GM19467 (cell line): ENCODE measurements around the gene EGF.

Source experiments
- ATAC-seq: cut with Tn5 transposase; IDR thresholded peaks from one replicate; pipeline ENCODE4 v1.9.1; 2021; ENCODE audit warnings: mild to moderate bottlenecking, moderate library complexity; ENCODE audit not compliant: unreplicated experiment

The EGF gene

DNA sequence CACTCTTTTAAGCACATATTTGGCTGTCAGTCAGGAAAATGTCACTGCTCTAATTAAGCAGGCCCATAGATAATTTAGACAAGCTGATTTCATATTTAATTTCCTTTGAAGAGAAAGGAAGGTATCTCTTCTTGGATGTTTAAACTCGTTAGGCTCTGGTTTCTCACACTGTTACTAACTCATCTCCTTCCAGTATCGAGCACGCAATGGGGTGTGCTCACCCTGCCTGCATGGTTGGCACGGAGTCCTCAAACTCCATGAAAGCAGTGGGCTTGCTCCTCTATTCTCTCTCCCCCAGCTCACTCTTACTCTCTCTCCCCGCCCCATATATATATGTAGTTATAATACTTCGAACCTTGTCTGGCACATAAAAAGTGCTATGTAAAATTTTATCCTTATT lies 76.9 kb downstream of the EGF start:
- ATAC-seq: no peak

DNA sequence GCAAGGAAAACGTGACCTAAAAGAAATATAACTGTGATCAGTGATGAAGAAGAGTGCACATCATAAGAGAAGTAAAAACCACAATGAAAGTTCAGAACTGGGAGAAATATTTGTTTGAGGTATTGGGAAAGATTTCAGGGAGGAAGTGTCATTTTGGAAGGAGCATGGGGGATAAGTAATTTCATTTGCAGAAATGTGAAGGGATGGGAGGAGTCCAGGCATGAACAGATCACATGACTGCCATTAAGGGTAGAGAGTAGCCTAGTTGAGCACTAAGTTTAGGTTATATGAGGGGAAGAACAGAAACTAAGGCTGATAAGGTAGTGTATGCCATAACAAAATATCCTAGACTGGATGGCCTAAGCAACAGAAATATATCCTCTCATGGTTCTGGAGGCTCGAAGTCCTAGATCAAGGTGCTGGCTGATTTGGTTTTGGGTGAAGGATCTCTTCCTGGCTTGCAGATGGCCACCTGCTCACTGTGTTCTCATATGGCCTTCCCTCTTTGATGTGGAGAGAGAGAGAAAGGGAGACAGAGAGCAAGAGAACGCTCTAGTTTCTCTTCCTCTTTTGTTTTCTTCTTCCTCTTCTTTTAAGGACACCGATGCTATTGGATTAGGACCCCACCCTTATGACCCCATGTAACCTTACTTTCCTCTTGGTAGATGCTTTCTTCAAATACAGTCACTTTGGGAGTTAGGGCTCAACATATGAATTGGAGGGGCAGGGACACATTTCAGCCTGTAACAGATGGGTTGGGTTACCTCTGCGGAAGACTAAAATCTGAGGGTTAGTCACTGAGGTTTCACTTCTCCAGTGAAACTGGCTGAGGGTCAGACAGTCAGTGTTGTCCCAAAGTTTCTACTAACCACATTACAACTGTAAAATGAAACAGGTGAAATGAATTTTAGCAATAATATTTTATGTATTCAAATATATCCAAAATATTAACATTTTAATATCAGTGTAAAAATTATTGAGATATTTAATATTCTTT lies 77.9 kb downstream of the EGF start:
- ATAC-seq: peak; percentile 77

DNA sequence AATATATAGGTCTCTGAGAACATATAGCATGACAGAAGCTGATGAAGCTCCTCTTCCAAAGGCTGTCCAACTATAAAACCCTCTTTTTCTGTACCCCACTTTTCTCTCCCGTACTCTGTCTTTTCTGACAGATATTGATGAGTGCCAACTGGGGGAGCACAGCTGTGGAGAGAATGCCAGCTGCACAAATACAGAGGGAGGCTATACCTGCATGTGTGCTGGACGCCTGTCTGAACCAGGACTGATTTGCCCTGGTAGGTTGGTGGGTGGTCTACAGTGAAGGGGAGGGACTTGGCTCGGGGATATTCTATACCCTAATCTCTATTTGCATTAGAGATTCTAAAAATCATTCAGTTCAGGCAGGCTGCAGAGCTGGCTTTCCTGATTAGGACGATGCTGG lies 80.4 kb downstream of the EGF start:
- ATAC-seq: no peak

DNA sequence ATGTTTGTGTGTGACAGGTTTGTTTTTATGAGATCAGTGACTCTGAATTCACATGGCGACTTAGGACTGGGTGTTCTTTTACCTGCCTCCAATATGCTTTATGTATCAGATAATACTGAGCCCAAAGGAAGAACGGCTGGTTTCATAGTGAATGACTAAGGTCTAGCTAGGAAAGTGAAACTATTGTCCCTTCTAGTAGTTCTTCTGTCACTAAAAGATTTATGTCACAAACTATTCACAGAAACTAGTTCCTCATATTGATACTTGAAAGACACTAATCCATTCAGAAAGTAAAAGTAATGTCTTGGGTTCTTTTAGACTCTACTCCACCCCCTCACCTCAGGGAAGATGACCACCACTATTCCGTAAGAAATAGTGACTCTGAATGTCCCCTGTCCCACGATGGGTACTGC lies 81.7 kb downstream of the EGF start:
- peak; percentile 66 for ATAC-seq

DNA sequence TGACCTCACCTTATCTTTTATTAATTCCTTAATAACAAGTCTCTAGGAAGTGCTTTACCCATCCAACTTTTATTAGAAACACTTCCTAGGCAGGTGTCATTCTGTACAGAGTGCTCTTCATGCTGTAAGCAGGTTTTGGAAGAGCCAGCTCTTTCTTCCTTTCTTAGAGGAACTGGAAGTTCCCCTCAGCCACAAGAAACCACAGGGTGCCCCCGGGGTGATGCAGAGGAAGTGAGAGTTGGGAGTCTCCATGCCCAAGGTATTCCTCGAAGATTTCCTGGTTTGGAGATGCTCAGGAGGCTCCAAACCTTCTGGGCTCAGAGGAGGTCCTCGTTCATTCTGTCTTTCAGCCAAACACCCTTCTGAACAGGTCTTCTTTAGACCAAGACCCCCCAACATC lies 83.8 kb downstream of the EGF start:
- ATAC-seq: no peak

DNA sequence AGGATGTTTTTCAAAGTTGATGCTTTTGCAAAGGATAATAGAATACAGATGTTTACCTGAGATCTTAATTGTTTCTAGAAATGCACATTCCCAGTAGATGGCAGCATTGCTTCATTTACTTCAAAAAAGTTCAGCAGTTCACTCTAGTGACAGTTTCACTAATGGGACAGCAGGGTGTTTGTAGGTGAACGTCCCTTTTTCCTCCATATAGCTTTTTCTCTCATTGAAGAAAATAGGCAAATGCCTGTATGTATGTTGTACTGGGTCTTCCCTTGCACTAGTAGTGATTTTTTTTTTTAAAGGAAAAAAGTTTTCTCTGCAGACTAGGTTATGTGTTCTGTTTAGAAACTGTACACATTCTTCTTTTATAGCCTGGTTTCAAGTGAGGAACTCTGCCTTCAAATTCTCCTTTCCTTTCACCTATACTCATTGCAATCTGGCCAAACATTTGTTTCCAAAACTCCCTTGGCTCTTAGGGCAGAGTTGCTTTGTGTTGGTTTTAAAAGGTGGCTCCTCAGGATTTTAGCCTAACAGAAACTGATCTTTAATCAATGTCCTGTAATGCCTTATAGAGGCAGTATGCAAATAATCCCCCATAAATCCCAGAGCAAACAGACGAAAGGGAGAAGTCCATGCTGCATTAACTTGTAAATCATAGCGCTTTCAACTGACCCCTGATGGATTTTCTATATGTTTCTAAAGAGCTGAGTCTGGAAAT lies 86.3 kb downstream of the EGF start:
- ATAC-seq: peak; percentile 36

DNA sequence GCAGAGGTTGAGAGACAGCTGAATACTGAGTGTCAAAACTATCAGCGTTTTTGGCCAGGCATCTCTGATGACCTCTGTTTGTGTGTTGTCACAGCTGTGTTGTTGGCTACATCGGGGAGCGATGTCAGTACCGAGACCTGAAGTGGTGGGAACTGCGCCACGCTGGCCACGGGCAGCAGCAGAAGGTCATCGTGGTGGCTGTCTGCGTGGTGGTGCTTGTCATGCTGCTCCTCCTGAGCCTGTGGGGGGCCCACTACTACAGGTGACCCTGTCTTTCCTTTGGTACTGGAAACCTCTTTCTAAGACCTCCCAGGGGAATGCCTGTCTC lies 86.9 kb downstream of the EGF start:
- no peak for ATAC-seq

DNA sequence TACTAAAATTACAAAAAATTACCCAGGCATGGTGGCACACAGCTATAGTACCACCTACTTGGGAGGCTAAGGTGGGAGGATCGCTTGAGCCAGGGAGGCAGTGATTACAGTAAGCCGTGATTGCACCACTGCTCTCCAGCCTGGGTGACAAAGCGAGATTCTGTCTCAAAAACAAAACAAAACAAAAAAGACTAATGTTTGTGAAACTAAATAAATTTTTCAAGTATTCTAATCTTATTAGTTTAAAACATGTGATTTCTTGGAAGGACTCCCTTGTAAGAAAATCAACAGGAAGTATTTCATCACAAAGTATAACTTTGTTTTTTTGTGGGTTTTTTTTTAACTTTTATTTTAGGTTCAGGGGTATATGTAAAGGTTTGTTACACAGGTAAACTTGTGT lies 89.6 kb downstream of the EGF start:
- ATAC-seq: no peak

DNA sequence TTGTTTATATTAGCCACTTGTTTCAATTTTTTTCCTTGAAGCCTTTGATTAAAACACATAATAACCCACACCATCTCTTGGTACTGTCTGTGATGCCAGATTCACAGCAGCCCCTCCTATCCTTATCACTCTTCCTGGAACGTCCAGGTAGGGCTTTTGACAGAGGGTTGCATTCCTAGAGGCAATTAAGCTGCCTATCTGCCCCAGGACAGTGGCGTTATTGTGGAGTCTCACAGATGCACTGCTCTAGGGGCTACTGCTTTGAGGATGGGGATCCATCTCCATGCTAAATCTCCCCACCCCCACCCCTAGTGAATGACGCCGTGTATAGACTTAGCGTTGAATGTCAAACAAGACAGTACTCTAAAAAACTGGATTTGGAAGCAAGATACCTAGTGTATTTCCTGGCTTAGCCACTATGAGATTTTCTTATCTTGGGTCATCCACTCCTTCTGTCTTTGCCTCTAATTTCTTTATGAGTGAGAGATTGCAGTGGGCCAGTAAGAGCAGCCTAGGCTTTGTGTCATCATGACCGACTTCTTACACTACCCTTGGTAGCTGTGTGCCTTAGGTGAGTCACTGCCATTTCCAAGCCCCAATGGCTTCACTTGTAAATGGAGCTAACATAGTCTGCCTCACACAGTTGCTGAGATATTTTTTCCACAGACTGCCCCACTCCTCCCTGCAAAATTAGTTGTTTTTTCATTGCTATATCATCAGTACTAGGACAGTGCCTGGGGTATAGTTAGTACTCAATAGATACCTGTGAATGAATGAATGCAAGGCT lies 90.9 kb downstream of the EGF start:
- no peak for ATAC-seq

DNA sequence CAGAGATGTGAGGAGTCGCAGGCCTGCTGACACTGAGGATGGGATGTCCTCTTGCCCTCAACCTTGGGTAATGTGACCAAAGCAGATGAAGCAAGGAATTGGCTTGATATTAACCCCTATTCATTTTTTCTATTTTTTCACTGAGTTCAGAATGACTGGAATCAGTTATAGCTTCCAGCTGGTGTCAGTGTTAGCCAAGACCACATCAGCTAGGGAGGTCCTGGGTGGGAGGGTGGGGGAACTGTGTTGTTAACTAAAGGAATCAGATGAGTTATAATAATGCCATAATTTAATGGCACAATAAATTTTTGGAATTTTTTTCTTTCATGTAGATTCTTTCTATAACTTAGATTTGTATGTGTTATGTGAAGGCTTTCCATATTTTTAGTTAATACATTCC lies 91.9 kb downstream of the EGF start:
- no peak for ATAC-seq

DNA sequence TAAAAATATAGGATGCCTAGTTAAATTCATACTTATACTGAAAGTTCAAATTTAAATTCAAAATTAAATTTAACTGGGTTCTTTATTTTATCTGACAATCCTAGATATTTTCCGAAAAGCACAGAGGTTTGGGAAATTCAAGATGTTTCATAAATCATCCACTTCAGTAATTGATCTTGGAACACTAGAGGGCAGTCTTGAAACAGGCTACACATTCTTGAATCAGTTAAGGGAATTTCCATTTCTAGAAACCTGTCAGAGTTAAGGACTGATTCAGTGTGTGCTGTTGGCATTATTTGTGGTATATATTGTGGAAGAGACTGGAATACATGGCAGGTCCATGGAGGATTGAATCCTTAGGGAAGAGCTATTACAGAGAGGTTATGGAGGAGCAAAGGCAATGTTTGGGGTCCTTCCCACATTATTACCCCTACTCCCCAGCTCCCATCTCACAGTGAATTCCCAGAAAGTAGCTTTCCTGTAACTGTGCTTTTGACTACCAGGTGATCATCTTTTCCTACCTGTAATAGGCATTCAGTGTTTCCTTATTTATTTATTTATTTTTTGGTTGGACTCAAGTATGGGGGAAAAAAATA lies 92.9 kb downstream of the EGF start:
- ATAC-seq: peak; percentile 52

DNA sequence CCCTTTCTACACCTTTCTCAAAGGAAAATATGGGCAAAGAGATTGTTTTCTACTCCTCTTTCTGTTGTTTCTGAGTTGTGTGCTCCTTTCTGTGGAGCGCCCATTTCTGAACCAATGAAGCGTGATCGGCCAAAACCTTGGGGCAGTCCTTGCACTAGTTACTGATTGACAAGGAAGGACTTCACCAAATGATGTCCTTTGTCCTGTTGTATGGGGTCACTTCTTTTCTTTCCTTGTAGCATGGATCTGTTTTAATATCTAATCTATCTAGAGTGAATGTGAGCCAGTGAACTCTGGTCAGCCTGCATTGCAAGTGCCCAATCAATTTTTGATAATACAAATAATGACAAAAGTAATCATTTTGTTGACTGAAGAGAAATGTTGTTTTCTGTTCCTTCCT lies 94.5 kb downstream of the EGF start:
- no peak for ATAC-seq

DNA sequence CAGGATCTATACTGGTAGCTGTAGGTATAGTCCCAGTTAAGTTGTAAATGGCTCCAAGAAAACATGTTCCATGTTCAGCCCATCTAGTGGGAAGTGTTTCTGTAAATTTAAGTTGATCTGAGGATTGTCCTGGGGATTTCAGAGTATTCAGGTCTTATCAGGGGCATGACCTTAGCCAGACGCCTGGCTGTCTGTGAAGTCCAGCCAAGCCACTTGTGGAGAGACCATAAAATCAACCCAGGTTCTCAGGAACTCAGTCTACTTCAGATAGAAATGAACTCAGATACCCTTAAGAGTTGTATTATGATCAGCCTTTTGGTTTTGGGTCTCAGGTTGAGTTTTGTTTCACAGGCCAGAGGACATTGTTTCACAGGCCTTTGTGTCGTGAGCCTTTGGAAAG lies 95.9 kb downstream of the EGF start:
- ATAC-seq: no peak

DNA sequence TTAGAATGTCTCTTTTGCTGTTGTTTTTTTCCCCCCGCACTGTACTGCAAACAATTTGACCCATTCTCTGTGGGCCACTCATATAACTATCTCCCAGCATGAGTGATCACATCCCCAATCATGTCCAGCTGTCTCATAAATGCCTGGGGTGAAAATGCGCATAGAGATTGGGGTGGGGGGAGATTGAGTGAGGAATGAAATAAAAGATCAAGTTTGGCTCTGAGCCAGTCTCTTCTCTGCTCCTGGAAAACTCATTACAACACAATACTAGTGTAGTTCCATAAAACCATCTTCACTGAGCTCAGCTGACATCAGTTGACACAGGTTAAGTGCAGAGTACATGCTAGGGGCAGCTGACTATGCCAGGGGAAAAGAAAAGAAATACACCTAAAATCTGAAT lies 96.9 kb downstream of the EGF start:
- ATAC-seq: no peak

DNA sequence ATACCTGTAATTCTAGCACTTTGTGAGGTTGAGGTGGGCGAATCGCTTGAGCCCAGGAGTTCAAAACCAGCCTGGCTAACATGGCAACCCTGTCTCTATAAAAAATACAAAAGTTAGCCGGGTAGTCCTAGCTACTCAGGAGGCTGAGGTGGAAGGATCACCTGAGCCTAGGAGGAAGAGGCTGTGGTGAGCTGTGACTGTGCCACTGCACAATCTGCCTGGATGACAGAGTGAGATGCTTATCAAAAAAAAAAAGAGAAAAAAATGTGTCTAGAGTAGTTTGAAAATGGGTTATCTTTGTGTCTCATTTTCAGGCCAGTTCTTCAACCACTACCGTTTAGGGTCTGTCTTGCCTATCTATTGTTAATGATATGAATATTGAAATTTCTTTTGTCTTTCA lies 98.1 kb downstream of the EGF start:
- no peak for ATAC-seq

DNA sequence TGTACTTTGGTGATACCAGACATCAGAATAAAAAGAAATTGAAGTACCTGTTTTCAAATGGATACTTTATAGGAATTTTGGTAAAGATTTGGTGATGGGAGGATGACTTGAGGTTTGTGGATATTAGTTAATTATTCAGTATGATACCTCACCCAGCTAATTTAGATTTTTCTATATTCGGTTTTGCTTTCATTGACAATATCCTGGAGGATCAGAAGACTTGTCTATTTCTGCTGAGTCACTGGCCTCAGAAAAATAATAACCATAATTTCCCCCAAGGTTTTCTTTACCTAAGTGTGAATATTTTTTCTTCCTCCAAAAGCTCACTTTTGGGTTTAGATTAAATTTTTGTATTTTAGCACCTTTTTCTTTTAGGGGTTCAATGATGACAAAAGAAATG lies 100.2 kb downstream of the EGF start:
- no peak for ATAC-seq

DNA sequence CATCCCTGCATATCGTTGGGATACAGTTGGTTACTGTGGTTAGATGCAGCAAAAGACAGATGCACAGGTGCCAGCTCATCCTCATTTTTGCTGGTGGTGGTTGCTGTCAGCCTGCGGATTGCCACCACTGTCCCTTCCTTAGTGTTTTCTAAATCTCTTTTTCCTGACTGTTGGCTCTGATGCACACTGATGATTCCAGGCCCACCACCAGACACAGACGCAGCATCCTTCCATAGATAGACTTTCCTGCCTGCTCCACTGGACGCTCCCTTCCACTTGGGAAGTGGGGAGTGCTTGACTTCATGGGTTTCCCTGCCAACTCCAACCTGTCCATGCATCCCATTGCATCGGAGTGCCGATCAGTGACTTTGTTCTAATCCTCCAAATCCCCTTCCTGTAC lies 101.5 kb downstream of the EGF start:
- ATAC-seq: no peak

DNA sequence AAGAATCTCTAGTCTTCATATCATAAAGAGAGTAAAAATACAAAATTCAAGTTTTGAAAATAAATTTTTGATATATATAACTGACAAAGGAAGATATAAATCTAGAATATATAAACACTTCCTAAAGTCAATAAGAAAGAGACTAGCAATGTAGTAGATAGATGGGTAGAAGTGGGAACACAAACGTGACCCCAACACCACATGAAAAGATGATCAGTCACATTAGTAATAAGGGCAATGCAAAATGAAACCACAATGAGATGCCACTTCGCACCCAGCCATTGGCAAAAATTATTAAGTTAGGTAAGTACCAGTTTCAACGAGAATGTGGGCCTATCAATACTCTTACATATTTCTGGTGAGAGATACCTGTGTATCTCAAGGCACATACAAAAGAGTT lies 106.5 kb downstream of the EGF start:
- no peak for ATAC-seq

DNA sequence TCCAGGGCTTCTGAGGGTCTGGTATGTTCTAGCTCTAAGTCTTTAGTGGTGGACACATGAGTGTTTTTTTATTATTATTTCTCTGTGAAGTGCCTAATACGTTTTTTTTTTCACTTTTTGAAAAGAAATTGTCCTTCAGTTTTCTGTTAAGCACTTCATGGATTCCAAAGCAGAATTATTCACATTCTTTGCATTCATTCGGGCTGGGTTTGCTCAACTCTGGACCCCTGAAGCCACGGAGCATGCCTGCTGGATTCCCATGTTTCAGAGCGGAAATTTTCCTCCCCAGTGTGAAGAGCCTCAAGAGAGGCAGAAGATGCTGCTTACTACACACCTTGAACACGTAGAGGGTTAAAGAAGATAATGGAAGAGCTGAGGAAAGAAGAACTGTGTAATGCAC lies 107.5 kb downstream of the EGF start:
- no peak for ATAC-seq

DNA sequence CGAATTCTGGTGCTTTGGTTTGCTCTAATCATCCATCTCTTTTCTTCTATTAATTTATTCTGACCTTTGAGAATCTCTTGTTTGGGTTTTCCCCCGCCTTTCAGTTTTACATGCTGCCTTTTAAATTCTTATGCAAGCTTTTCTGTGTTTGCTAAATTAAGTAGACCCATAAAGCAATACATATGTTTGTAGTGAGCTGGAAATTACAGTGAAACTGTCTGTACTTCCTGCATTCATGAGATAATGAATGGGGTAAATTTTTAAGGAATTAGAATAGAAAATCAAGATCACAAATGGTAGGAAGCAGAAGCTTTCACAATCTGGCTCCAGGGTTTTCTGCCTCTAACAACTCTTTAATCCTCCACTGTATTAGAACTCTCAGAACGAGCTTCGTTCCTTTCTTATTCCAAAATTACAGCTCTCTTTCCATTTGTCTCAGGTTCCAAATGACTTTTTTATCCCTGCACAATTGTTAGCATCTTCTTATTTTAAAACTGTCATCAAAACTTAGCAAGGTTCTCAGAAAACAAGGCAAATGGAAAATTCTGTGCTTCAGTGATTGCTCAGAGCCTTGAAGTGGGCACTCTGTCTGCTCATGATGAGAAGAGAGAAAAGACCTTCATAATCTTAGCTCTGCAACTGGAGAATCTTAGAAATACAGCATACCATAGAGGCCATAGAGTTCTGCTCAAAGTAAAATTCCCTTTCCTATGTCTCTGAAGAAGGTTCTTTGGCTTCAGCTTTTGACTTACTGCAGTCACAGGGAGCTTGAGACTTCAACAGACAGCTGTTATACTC lies 108.2 kb downstream of the EGF start:
- ATAC-seq: no peak
